ENCODE data around the gene TMEM121. TPM values are rescaled to one million over a fixed set of nuclear protein-coding genes. Genes with fewer than 3 reads are reported as not detected.

Gene TMEM121
- total and polyA plus RNA-seq, 7 experiments from 2014 or later = 0.83 to 5.7 (median 3.7) TPM

- ATAC-seq = no peak
- no peak overlapping the region for H3K4me3 Mint-ChIP-seq
- no peak for DNase-seq
Observed at GRCh38 chr14:105497671-105498429, 28.5 kb upstream of the TMEM121 start.

GRCh38 chr14:105498430-105499255, 27.7 kb upstream of the TMEM121 start:
- intact Hi-C loops (cut with micrococcal nuclease) = loop anchor here in 1 of 2 donors (10.0 kb wide), 1 partner anchor 404 kb away; no protein-coding TSS in a partner anchor
- H3K4me3 Mint-ChIP-seq = no peak overlapping the region

More at GRCh38 chr14:105497671-105498429, 28.5 kb upstream of the TMEM121 start:
- POLR2A ChIA-PET = no interaction called here
- H3K4me1 Mint-ChIP-seq = peaks cover 0 to 7% (median 0%) of the 10 kb centered on the region in 7 donors
- H3K27ac Mint-ChIP-seq = peak overlapping the region in 1 of 9 donors; percentile 10
- H3K9me3 Mint-ChIP-seq = no peaks in the 10 kb centered on the region
- Histone ChIP-seq H3K36me3 (ENCODE audit: control insufficient read depth in 2 of 3, insufficient read depth in 3 of 3, low read length in 3 of 3) (no peaks in the 10 kb centered on the region), H3K27me3 (ENCODE audit: control insufficient read depth in 2 of 2, insufficient read depth in 2 of 2, low read length in 2 of 2) (no peaks in the 10 kb centered on the region), H3K9me3 (ENCODE audit: control insufficient read depth in 2 of 3, low read length in 3 of 3) (no peaks in the 10 kb centered on the region), H3K4me1 (ENCODE audit: control insufficient read depth in 2 of 2, insufficient read depth in 2 of 2, low read length in 2 of 2) (no peaks in the 10 kb centered on the region), H3K27ac (ENCODE audit: low read depth, low read length) (no peak overlapping the region), H3K4me3 (ENCODE audit: low read length) (no peak overlapping the region)
- intact Hi-C loops (cut with micrococcal nuclease) = loop anchor here in 1 of 2 donors (10.0 kb wide), 1 partner anchor 403 kb away; no protein-coding TSS in a partner anchor
- no peaks in the 10 kb centered on the region for H3K36me3 Mint-ChIP-seq
- CTCF ChIA-PET = no interaction called here
- no peaks in the 10 kb centered on the region for H3K27me3 Mint-ChIP-seq

GRCh38 chr14:105499256-105500035, 26.9 kb upstream of the TMEM121 start:
- Histone ChIP-seq H3K27me3 (ENCODE audit: control insufficient read depth in 2 of 2, insufficient read depth in 2 of 2, low read length in 2 of 2) (no peaks in the 10 kb centered on the region), H3K4me1 (ENCODE audit: control insufficient read depth in 2 of 2, insufficient read depth in 2 of 2, low read length in 2 of 2) (no peaks in the 10 kb centered on the region), H3K9me3 (ENCODE audit: control insufficient read depth in 2 of 3, low read length in 3 of 3) (no peaks in the 10 kb centered on the region), H3K36me3 (ENCODE audit: control insufficient read depth in 2 of 3, insufficient read depth in 3 of 3, low read length in 3 of 3) (no peaks in the 10 kb centered on the region), H3K4me3 (ENCODE audit: low read length) (no peak overlapping the region), H3K27ac (ENCODE audit: low read depth, low read length) (no peak overlapping the region)
- POLR2A ChIA-PET = no interaction called here
- Mint-ChIP-seq H3K27me3 (no peaks in the 10 kb centered on the region), H3K27ac (peak overlapping the region in 1 of 9 donors; percentile 32), H3K4me3 (no peak overlapping the region), H3K4me1 (peaks cover 0 to 4% (median 0%) of the 10 kb centered on the region in 7 donors), H3K36me3 (no peaks in the 10 kb centered on the region), H3K9me3 (peaks cover 0 to 2% (median 0%) of the 10 kb centered on the region in 11 donors)
- intact Hi-C loops (cut with micrococcal nuclease) = loop anchor here in 1 of 2 donors (10.0 kb wide), 1 partner anchor 405 kb away; no protein-coding TSS in a partner anchor
- peak in 1 of 9 donors; percentile 21 for DNase-seq
- ATAC-seq = peak; percentile 4
- CTCF ChIA-PET = no interaction called here

More at GRCh38 chr14:105498430-105499255, 27.7 kb upstream of the TMEM121 start:
- ATAC-seq (no peak), DNase-seq (no peak)
- H3K27ac ChIP-seq (ENCODE audit: low read depth, low read length) = no peak overlapping the region
- no peaks in the 10 kb centered on the region for H3K36me3 ChIP-seq (ENCODE audit: control insufficient read depth in 2 of 3, insufficient read depth in 3 of 3, low read length in 3 of 3)
- H3K27ac Mint-ChIP-seq = peak overlapping the region in 1 of 9 donors; percentile 10
- no peaks in the 10 kb centered on the region for H3K4me1 ChIP-seq (ENCODE audit: control insufficient read depth in 2 of 2, insufficient read depth in 2 of 2, low read length in 2 of 2)
- H3K27me3 Mint-ChIP-seq = no peaks in the 10 kb centered on the region
- H3K9me3 Mint-ChIP-seq = peaks cover 0 to under 1% (median 0%) of the 10 kb centered on the region in 11 donors
- CTCF ChIA-PET = no interaction called here
- H3K9me3 ChIP-seq (ENCODE audit: control insufficient read depth in 2 of 3, low read length in 3 of 3) = no peaks in the 10 kb centered on the region
- POLR2A ChIA-PET = no interaction called here
- peaks cover 0 to 4% (median 0%) of the 10 kb centered on the region in 7 donors for H3K4me1 Mint-ChIP-seq
- H3K36me3 Mint-ChIP-seq = no peaks in the 10 kb centered on the region
- H3K4me3 ChIP-seq (ENCODE audit: low read length) = no peak overlapping the region
- H3K27me3 ChIP-seq (ENCODE audit: control insufficient read depth in 2 of 2, insufficient read depth in 2 of 2, low read length in 2 of 2) = no peaks in the 10 kb centered on the region

- no peaks in the 10 kb centered on the region for H3K9me3 ChIP-seq (ENCODE audit: control insufficient read depth in 2 of 3, low read length in 3 of 3)
- no peaks in the 10 kb centered on the region for H3K36me3 ChIP-seq (ENCODE audit: control insufficient read depth in 2 of 3, insufficient read depth in 3 of 3, low read length in 3 of 3)
- H3K27ac ChIP-seq (ENCODE audit: low read depth, low read length) = no peak overlapping the region
- Mint-ChIP-seq H3K4me3 (no peak overlapping the region), H3K4me1 (peaks cover 0 to 2% (median 0%) of the 10 kb centered on the region in 7 donors), H3K27ac (peak overlapping the region in 2 of 9 donors; percentile 22 to 48), H3K9me3 (peaks cover 0 to 2% (median 0%) of the 10 kb centered on the region in 11 donors), H3K36me3 (no peaks in the 10 kb centered on the region), H3K27me3 (no peaks in the 10 kb centered on the region)
- ATAC-seq (no peak), DNase-seq (no peak)
- POLR2A ChIA-PET = interaction anchor here (0.6 kb wide), 1 partner anchor 140 kb away, joined by 3 read pairs; no protein-coding TSS in a partner anchor
- no peaks in the 10 kb centered on the region for H3K27me3 ChIP-seq (ENCODE audit: control insufficient read depth in 2 of 2, insufficient read depth in 2 of 2, low read length in 2 of 2)
- CTCF ChIA-PET = no interaction called here
- no peak overlapping the region for H3K4me3 ChIP-seq (ENCODE audit: low read length)
- intact Hi-C loops (cut with micrococcal nuclease) = no loop called here
- H3K4me1 ChIP-seq (ENCODE audit: control insufficient read depth in 2 of 2, insufficient read depth in 2 of 2, low read length in 2 of 2) = no peaks in the 10 kb centered on the region
Observed at GRCh38 chr14:105500036-105500725, 26.2 kb upstream of the TMEM121 start.

- Histone ChIP-seq H3K27me3 (ENCODE audit: control insufficient read depth in 2 of 2, insufficient read depth in 2 of 2, low read length in 2 of 2) (no peaks in the 10 kb centered on the region), H3K36me3 (ENCODE audit: control insufficient read depth in 2 of 3, insufficient read depth in 3 of 3, low read length in 3 of 3) (no peaks in the 10 kb centered on the region), H3K4me3 (ENCODE audit: low read length) (no peak overlapping the region), H3K27ac (ENCODE audit: low read depth, low read length) (no peak overlapping the region), H3K9me3 (ENCODE audit: control insufficient read depth in 2 of 3, low read length in 3 of 3) (no peaks in the 10 kb centered on the region), H3K4me1 (ENCODE audit: control insufficient read depth in 2 of 2, insufficient read depth in 2 of 2, low read length in 2 of 2) (no peaks in the 10 kb centered on the region)
- Mint-ChIP-seq H3K27ac (no peak overlapping the region), H3K36me3 (no peaks in the 10 kb centered on the region), H3K9me3 (peaks cover 0 to 2% (median 0%) of the 10 kb centered on the region in 11 donors), H3K27me3 (no peaks in the 10 kb centered on the region), H3K4me3 (no peak overlapping the region), H3K4me1 (peaks cover 0 to 2% (median 0%) of the 10 kb centered on the region in 7 donors)
- intact Hi-C loops (cut with micrococcal nuclease) = no loop called here
- ChIA-PET POLR2A (no interaction called here), CTCF (no interaction called here)
- ATAC-seq = no peak
- DNase-seq = no peak
Observed at GRCh38 chr14:105500726-105501101, 25.7 kb upstream of the TMEM121 start.

All from naive thymus-derived CD4-positive, alpha-beta T cell (primary cell).